BE2C (cell line): Measurements from ENCODE around the gene ZNF816. TPM values are rescaled to one million over a fixed set of nuclear protein-coding genes. Genes with fewer than 3 reads are reported as not detected.

ENCODE experiments used
- DNase-seq: peaks from one replicate; pipeline ENCODE4 v3.0.0-alpha.2; 2020
- H3K27me3 ChIP-seq: fragments of 250-450 bp; sonication (Bioruptor Pico); 2 replicates; pipeline ENCODE4 v1.5.1; 2020; ENCODE audit warnings: mild to moderate bottlenecking
- H3K36me3 ChIP-seq: fragments of 250-450 bp; sonication (Bioruptor Pico); 2 replicates; pipeline ENCODE4 v1.5.1; 2020; ENCODE audit warnings: mild to moderate bottlenecking
- H3K4me1 ChIP-seq: fragments of 250-450 bp; sonication (Bioruptor Pico); 2 replicates; pipeline ENCODE4 v1.5.1; 2020
- H3K4me3 ChIP-seq: 2 replicates; pipeline ENCODE4 v1.5.1; 2011; ENCODE audit warnings: low read depth, low read length
- H3K9me3 ChIP-seq: fragments of 250-450 bp; sonication (Bioruptor Pico); 2 replicates; pipeline ENCODE4 v1.5.1; 2020
- CTCF ChIP-seq: IDR thresholded peaks from 2 replicates; pipeline ENCODE4 v1.5.1; 2012; ENCODE audit warnings: mild to moderate bottlenecking, low read depth, low read length
- polyA plus RNA-seq: library from polyadenylated mRNA; unstranded; fragments of >200 nt; gene quantifications from one replicate; pipeline ENCODE4 v1.2.1, GENCODE V29; 2012; ENCODE audit warnings: low read depth, missing spikeins; ENCODE audit not compliant: insufficient read length, insufficient read depth

The ZNF816 gene
- 3.6 TPM for polyA plus RNA-seq

- TF ChIP-seq CTCF = no peak
- DNase-seq = peak; percentile 98
- no peaks in the 10 kb centered on the region for H3K9me3 ChIP-seq
- H3K36me3 ChIP-seq = no peaks in the 10 kb centered on the region
- no peaks in the 10 kb centered on the region for H3K4me1 ChIP-seq
- H3K27me3 ChIP-seq = no peaks in the 10 kb centered on the region
- peak within 1 kb of the TSS; percentile 84 for H3K4me3 ChIP-seq
Measured at GRCh38 chr19:52962394-52963246, at the start of gene ZNF816. TSS of gene ZNF816 (minus strand) at chr19:52962881. CDS start at chr19:52956089, 6,792 bp downstream.

GRCh38 chr19:53012006-53012405, 49.3 kb upstream of the ZNF816 start:
- Histone ChIP-seq H3K4me1 (no peaks in the 10 kb centered on the region), H3K4me3 (no peak overlapping the region), H3K9me3 (no peaks in the 10 kb centered on the region), H3K36me3 (no peaks in the 10 kb centered on the region), H3K27me3 (no peaks in the 10 kb centered on the region)
- DNase-seq = no peak
- TF ChIP-seq CTCF = no peak

- H3K27me3 ChIP-seq = no peaks in the 10 kb centered on the region
- DNase-seq = no peak
- no peak for TF ChIP-seq CTCF
- no peak overlapping the region for H3K4me3 ChIP-seq
- no peaks in the 10 kb centered on the region for H3K36me3 ChIP-seq
- H3K9me3 ChIP-seq = no peaks in the 10 kb centered on the region
- H3K4me1 ChIP-seq = no peaks in the 10 kb centered on the region
Measured at GRCh38 chr19:53010494-53010893, 47.8 kb upstream of the ZNF816 start.

- no peak for TF ChIP-seq CTCF
- H3K27me3 ChIP-seq = no peaks in the 10 kb centered on the region
- H3K4me1 ChIP-seq = no peaks in the 10 kb centered on the region
- no peaks in the 10 kb centered on the region for H3K36me3 ChIP-seq
- no peaks in the 10 kb centered on the region for H3K9me3 ChIP-seq
- no peak for DNase-seq
- H3K4me3 ChIP-seq = no peak overlapping the region
Measured at GRCh38 chr19:53008061-53008778, 45.5 kb upstream of the ZNF816 start.

GRCh38 chr19:53007606-53008005, 44.9 kb upstream of the ZNF816 start:
- peak; percentile 25 for DNase-seq
- Histone ChIP-seq H3K4me3 (no peak overlapping the region), H3K27me3 (no peaks in the 10 kb centered on the region), H3K4me1 (no peaks in the 10 kb centered on the region), H3K9me3 (no peaks in the 10 kb centered on the region), H3K36me3 (no peaks in the 10 kb centered on the region)
- no peak for TF ChIP-seq CTCF

- Histone ChIP-seq H3K27me3 (no peaks in the 10 kb centered on the region), H3K4me1 (no peaks in the 10 kb centered on the region), H3K36me3 (no peaks in the 10 kb centered on the region), H3K4me3 (no peak overlapping the region), H3K9me3 (no peaks in the 10 kb centered on the region)
- no peak for TF ChIP-seq CTCF
- no peak for DNase-seq
Measured at GRCh38 chr19:53007200-53007599, 44.5 kb upstream of the ZNF816 start.
